ENCODE measurements around the gene ASPHD1. TPM values are rescaled to one million over a fixed set of nuclear protein-coding genes. Genes with fewer than 3 reads are reported as not detected.
"Not testable (repeated sequence)": the region's sequence is repeated elsewhere in the genome, so short reads cannot be mapped to it uniquely, and the experiment has no call there.

Gene ASPHD1, protein sequence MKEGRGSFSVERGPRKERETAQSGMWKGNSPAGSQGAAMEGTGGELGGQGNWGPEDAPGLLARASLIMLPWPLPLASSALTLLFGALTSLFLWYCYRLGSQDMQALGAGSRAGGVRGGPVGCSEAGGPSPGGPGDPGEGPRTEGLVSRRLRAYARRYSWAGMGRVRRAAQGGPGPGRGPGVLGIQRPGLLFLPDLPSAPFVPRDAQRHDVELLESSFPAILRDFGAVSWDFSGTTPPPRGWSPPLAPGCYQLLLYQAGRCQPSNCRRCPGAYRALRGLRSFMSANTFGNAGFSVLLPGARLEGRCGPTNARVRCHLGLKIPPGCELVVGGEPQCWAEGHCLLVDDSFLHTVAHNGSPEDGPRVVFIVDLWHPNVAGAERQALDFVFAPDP
- 0.27 TPM for total RNA-seq

DNA sequence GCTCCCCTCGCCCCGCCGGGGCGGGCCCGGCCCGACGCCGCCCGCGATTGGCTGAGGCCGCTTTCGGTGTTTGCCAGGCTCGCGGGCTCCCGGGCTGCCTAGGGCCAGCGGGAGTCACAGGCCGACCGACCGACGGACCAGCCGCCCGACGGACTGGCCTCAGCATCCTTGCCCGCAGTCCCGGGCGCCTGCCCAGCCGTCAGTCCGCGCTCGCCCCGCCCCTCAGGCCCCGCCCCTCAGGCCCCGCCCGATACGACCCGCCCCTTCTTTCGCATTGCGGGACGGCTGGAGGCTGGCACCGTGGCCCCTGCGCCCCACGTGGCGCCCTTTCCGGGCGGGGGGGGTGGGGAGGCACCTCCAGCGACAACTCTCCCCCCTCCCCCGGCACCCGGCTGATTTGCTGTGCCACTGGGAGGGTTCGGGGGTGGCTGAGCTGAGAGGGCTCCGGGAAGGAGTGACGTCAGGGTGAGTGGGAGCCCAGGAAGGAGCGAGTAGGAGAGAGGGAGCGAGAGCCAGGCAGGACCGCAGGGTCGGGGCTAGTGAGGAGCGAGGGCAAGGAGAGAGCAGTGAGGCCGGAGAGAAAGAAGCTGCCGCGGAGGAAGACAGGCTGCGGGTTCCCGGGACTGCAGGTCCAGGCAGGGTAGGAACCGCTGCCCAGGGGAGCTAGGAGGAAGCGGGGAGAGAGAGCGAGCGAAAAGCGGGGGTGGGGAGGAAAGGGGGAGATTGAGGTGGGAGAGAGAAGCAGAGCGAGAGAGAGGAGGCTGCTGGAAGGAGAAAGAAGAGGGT is at the start of gene ASPHD1:
TSS of gene ASPHD1 (plus strand) at position 387 of the 786 bp plus-strand sequence. CDS start 484 bp downstream, outside the sequence.
- peak in 2 of 3 donors; percentile 58 to 73 for DNase-seq (ENCODE audit: low read depth in 2 of 3, low spot score in 2 of 3)

DNA sequence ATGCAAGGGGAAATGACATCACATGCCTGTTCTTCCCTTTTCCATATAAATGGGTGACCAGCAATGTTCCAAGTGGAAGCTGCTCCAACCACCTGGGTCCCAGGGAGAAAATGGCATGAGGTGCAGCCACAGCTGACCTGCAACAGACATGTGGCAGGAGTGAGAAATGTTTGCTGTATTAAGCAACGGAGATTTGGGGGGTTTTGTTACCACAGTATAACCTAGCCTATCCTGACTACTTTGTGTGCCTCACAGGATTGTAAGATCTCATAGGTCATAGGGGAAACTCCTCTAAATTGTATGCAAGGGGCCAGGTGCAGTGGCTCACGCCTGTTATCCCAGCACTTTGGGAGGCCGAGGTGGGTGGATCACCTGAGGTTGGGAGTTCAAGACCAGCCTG is 49.3 kb upstream of the ASPHD1 start:
- DNase-seq (ENCODE audit: low read depth in 2 of 3, low spot score in 2 of 3): no peak

DNA sequence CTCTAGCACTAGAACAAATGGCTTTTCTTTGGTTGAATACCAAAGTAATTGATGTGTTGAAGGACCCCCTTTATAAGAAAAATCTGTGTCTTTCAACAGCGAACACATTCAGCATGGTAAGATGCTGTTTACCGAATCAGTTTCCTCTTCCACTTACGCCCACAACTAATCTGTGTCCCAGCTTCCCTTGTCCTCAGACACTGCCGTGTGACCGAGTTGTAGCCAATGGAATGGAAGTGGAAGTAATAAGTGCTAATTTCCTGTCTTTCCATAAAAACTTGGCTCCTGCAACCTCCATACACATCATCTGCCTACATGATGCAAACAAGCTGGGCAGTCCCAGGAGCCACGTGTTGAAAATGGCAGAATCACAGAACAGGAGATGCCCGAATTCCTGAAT is 47.6 kb upstream of the ASPHD1 start:
- no peak for DNase-seq (ENCODE audit: low read depth in 2 of 3, low spot score in 2 of 3)

DNA sequence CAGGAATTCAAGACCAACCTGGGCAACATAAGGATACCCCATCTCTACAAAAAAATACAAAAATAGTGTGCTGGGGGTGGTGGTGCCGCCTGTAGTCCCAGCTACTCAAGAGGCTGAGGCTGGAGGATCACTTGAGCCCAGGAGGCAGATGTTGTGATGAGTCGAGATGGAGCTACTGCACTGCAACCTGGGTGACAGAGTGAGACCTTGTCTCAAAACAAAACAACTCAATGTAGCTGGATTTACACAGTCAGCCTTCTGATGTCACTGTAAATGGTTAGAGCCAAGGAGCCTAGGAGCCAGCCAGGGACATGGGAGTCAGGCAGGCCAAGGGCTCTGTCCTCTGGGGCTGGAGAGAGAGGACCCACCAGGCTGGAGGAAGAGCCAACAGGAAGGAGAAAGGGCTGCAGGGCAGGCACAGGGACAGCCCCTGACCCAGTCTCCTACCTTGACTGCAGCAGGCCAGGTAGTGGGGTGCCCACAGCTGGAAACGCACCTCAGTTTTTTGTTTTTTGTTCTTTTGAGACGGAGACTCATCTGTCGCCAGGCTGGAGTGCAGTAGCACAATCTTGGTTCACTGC is 45.7 kb upstream of the ASPHD1 start:
- DNase-seq (ENCODE audit: low read depth in 2 of 3, low spot score in 2 of 3): no peak

DNA sequence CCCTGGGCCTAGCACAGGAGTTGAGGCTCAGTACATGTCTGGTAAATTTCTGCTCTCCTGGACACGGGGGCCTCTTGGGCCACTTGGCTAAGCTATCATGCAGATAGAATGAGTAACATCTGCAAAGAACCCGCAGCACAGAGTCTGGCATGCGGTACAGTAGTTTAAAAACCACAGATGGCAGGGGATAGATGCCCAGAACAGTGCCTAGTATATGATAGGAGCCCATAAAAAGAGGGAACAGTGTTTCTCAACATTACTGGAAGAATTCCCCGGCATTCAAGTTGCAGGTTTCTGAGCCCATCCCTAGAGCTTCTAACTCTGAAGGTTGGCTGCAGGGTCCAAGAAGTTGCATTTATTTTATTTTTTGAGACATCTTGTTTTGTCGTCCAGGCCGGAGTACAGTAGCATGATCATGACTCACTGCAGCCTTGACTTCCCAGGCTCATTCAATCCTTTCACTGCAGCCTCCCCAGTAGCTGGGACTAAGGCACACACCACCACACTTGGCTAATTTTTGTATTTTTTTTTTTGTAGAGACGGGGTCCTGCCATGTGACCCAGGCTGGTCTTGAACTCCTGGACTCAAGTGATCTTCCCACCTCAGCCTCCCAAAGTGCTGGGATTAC is 43.0 kb upstream of the ASPHD1 start:
- no peak for DNase-seq (ENCODE audit: low read depth in 2 of 3, low spot score in 2 of 3)

DNA sequence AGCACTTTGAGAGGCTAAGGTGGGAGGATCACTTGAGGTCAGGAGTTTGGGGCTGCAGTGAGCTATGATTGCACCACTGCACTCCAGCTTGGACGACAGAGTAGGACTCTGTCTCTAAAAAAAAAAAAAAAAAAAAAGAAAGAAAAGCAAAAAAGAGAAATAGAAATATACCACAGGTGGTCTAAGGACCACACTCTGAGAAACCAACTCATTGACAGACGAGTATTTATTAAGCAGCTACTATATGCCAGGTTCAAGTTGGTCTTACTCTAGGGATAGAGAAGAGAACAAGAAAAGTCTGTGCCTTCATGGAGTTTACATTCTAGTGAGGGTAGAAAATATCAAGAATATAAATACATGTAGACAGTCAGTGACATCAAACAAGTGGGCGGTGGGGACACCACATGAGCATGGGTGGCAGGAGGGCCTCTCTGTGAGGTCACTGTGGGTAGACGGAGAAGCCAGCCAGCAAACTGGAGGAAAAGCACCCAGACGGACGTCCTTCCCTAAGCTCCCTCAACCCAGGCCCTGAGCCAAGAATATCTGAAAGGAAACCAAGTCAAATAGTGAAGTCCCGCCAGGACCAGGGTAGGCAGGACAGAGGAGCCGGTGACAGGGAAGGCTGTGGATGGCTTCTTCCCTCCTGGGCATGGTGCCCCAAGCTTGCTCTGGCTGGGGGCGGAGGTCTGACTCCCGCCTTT is 42.0 kb upstream of the ASPHD1 start:
- no peak for DNase-seq (ENCODE audit: low read depth in 2 of 3, low spot score in 2 of 3)

DNA sequence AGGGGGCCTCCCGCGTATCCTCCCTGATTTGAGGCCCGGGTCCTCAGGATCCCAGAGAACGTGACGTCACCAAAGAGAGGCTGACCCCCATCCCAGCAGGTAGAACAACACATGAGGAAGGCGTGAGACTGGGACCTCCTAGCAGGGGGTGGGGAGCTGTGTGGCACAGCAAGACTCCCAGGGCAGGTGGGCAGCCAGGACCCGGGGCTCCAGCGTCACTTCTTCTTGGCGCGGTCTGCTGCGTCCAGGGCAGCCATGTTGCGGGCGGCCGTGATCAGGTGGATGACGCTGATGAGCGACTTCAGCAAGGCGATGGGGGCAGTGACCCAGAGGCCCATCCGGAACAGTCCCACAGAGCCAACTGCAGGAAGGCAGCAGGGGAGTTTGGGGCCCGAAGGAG is 41.3 kb upstream of the ASPHD1 start:
- DNase-seq (ENCODE audit: low read depth in 2 of 3, low spot score in 2 of 3): no peak

DNA sequence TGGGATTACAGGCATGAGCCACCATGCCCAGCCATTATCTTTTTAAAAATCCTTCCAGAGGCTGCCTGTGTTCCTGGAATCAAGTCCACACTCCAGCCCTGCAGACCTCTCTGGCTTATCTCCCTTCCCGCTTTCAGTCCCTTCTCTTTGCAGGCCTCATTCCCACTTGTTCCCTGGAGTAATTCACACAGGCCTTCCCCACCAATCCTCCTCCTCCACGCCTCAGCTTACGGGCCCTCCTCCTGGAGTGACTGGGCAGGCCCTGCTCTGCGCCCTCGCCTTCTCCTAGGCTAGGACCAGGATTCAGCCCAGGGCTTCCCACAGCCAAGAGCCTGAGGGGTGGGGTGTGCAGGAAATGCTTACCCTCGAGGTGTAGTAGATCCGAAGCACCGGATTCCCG is 40.1 kb upstream of the ASPHD1 start:
- DNase-seq (ENCODE audit: low read depth in 2 of 3, low spot score in 2 of 3): no peak

DNA sequence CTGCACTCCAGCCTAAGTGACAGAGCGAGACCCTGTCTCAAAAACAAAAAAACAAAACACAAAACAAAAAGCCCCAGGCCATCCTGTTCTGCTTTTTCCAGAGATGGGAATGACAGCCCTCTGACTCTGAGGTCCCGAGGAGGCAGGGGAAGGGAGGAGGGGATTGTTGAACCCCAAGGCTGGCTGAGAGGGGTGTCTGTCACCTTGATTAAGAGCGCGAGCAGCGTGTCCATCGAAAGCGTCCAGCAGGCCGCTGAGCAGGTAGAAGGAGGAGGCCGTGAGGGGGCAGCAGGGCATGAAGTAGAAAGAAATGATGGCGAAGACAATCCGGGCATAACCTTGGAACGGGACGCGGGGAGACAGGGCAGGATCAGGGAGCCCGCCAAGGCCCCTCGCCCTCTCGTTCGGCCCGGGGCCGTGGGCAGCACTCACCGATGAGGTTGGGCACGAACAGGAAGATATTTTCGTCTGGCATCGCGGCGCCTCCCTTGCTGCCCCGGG is 37.9 kb upstream of the ASPHD1 start:
- peak in 2 of 3 donors; percentile 15 for DNase-seq (ENCODE audit: low read depth in 2 of 3, low spot score in 2 of 3)

DNA sequence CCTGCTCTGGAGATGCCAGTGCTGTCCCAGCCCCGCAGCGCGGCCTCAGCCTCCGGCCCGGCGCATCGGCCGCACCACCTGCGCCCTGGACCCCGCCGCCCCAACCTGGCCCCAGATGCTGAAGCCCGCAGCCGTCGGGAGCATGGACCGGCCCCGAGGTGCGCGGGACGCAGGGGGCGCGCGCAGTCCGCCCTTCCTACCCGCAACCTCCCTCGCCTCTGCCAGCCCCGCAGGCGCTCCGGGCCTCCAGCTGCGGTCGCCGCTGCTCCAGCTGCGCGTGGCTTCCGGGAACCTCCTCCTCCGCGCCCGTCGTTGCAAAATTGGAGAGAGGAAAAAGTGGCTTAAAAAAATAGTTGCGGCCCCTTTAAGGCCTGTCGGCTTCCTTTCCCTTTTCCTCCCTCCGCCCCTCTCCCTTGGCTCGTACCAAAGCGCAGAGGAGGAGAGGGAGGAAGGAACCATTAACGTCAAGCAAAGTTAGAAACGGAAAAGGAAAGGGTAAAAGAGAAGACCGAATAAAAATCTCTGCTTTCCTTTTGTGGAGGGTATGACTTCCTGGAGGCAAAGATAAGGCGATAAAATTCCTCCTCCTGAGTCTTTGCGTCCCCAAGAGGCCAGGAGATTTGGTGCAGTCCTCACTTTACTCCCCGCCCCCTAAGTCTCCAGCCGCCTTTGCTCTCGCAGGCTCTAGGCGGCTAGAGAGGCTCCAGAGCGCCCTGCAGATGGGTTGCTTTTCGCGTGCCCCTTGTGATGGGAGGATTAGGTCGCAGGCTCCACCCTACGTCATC is 37.2 kb upstream of the ASPHD1 start, which contains the start of gene CDIPT:
TSS of gene CDIPT (minus strand) at position 343 of the 785 bp plus-strand sequence. CDS start 369 bp downstream, outside the sequence.
- peak; percentile 81 to 98 (median 97) for DNase-seq (ENCODE audit: low read depth in 2 of 3, low spot score in 2 of 3)

DNA sequence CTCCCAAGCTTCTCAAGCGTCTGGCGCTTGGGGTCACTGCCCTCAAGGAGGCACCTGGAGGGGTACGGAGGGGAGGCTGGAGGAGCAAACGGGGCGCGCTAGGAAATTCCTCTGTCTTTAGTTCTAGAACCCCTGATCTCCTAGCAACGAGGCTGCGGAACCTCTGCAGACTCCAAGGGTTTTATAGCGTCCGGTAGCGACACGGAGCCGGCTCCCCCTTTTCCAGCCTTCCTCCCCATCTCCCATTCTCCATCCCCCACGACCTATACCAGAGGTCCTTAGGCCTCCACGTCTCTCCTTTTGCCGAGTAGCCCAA is 36.7 kb upstream of the ASPHD1 start:
- no peak for DNase-seq (ENCODE audit: low read depth in 2 of 3, low spot score in 2 of 3)

DNA sequence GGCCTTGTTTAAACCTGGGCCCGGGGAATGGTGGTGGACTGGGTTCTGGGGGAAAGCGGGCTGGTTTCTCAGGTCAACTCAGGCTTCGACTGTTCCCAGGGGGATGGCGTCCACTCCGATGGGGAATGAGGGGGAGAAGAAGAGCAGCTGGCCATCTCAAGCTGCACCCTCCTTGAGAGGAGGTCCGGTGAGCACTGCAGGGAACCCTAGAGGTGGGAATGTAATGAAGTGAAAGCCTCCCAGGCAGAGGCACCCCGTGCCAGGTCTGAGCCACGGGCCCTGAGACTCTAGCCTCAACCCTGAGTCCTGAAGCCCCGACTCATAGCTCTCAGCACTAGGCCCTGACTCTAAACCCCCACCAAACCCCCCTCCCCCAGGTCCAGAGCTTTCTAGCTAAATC is 36.1 kb upstream of the ASPHD1 start:
- DNase-seq (ENCODE audit: low read depth in 2 of 3, low spot score in 2 of 3): no peak

DNA sequence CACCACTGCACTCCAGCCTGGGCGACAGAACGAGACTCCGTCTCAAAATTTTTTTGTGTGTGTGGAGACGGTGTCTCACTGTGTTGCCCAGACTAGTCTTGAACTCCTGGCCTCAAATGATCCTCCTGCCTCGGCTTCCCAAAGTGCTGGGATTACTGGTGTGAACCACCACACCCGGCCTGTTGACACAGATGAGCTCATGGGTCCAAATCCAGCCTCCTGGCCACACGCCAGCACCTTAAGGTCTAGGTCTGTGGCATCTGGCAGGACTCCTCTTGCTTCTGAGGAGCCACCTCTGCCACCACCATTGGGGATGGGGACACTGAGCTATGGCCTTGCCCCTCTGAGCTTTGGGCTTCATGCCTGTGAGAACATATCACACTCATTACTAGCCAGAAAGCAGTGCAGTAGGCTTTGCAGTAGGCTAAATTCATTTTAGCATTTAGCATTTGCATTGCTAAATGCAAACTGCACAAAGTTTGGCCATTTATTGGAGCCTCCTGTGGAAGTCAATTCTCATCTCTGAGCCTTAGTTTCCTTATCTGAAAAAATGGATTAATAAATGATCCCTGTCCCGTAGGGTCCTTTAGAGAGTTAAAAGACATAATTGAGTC is 31.8 kb upstream of the ASPHD1 start:
- no peak for DNase-seq (ENCODE audit: low read depth in 2 of 3, low spot score in 2 of 3)

DNA sequence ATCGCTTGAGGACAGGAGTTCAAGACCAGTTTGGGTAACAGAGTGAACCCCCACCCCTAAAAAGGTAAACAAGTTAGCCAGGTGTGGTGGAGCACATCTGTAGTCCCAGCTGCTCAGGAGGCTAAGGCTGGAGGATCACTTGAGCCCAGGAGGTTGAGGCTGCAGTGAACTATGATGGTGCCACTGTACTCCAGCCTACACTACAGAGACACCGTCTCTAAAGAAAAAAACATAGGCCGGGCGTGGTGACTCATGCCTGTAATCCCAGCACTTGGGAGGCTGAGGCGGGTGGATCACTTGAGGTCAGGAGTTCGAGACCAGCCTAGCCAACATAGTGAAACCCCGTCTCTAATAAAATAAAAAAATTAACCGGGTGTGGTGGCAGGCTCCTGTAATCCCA is 31.2 kb upstream of the ASPHD1 start:
- not testable (repeated sequence) for DNase-seq (ENCODE audit: low read depth in 2 of 3, low spot score in 2 of 3)

DNA sequence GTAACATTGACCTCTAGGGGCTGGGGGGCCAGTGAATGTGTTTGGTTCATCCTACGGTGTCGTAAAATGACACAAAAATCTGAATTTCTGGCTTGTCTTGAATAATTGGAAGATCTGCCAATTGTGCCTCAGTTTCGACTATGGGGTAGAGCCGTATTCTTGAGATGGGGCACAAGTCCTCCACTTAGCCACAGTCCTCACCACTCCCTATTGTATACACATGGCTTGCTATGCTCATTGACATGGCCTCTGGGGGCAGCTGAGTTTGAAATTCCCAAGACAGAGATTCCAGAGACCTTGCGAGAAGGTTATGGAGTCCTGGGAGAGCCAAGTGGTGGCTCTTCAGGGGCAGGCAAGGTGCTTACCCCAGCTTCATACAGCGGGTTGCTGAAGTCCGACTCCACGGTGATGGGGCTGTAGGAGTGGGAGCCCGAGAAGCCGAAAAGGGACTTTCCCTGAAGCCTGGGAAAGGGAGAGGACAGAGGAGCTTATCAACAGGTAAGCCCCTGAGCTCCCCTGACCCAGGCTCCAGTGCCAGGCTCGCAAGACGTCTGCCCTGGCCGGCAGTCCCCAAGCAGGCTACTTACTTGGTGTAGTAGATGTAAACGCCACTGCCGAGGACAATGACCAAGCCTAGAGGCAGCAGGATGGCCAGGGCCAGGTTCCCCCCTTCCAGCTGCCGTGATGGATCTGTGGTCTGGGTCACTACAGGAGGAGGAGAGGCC is 28.3 kb upstream of the ASPHD1 start:
- no peak for DNase-seq (ENCODE audit: low read depth in 2 of 3, low spot score in 2 of 3)

DNA sequence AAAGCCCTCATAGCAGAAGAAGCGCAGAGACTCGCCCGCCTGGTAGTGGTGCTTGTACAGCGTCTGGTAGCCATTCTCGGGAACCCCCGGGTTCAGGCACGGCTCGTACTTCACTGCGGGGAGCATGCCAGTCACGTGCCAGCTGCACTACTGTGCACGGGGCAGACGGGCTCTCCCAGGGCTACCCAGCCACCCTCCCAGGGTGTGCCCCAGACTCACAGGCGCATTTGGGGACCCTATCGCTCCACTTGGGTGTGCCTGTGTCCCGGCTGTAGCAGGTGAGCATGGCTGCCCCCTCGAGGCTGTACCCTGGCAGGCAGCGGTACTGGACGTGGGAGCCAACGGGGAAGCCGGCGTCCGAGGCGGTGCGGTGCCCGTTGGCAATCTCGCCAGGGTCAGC is 27.0 kb upstream of the ASPHD1 start:
- DNase-seq (ENCODE audit: low read depth in 2 of 3, low spot score in 2 of 3): no peak

DNA sequence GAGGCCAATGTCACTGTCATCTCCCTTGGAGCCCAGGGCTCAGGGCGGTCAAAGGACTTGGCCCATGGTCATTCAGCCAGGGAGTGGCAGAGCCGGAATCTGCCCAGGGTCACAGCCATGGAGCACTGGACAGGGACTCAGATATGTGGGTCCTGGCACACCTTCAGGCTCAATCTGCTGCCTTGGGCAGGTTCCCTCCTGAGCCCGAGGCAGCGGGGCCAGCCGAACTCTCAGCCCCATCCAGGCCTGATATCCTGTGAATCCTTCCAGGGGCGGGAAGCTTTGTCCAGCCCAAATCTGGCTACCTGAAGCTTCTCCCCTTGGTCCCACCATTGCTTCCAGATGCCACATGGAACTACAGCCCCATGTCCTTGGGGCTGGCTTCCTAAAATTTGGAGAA is 25.1 kb upstream of the ASPHD1 start:
- DNase-seq (ENCODE audit: low read depth in 2 of 3, low spot score in 2 of 3): no peak

DNA sequence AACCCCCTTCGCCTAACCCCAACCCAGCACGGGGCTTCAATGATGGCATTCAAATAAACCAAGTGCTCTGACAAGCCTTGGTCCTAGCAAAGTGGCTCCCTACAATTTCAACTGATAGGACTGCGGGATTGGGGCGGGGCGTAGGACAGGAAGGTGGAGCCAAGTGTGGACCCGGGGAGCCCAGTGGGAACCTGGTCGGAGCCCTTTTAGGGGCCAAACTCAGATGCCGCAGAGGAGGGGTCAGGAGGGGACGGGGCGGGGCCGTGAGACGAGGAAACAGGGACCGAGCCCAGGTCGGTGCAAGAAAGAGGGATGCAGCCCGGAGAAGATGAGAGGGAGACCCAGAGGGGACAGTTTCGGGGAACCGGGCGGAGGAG is 24.1 kb upstream of the ASPHD1 start:
- no peak for DNase-seq (ENCODE audit: low read depth in 2 of 3, low spot score in 2 of 3)
